HCT116 (cell line): ENCODE results near the gene UPF1.

Source experiments
- ATF3 ChIP-seq: IDR thresholded peaks from 2 replicates; pipeline ENCODE4 v1.6.1; 2012
- CTCF ChIP-seq, 3 experiments: fragments of 200-600 bp in 1 of 3; sonication (generic) in 1 of 3; IDR thresholded peaks in 2 of 3; conservative IDR thresholded peaks in 1 of 3; 2 replicates each; pipeline ENCODE4 v1.5.1; 2012 to 2017; ENCODE audit warnings: low read depth in 2 of 3, low read length in 2 of 3, antibody characterized with exemption in 1 of 3, borderline replicate concordance in 1 of 3, control low read depth in 1 of 3, mild to moderate bottlenecking in 1 of 3, mixed read lengths in 1 of 3, mixed run types in 1 of 3, moderate library complexity in 1 of 3; ENCODE audit not compliant: insufficient read depth in 1 of 3
- EGR1 ChIP-seq: IDR thresholded peaks from 2 replicates; pipeline ENCODE4 v1.6.1; 2012; ENCODE audit warnings: low read depth
- ELF1 ChIP-seq: IDR thresholded peaks from 2 replicates; pipeline ENCODE4 v1.6.1; 2012; ENCODE audit warnings: low read depth, borderline replicate concordance
- EZH2 ChIP-seq: fragments of 200-600 bp; sonication (generic); IDR thresholded peaks from 2 replicates; pipeline ENCODE4 v1.6.1; 2017; ENCODE audit warnings: antibody characterized with exemption, mixed run types
- JUND ChIP-seq: IDR thresholded peaks from 2 replicates; pipeline ENCODE4 v1.6.1; 2012
- MAX ChIP-seq: IDR thresholded peaks from 2 replicates; pipeline ENCODE4 v1.6.1; 2012
- POLR2A ChIP-seq: IDR thresholded peaks from 2 replicates; pipeline ENCODE4 v1.7.0; 2011; ENCODE audit warnings: borderline replicate concordance; ENCODE audit not compliant: insufficient read depth, insufficient read length; ENCODE audit errors: extremely low read depth
- POLR2AphosphoS5 ChIP-seq: IDR thresholded peaks from 2 replicates; pipeline ENCODE4 v1.6.1; 2011; ENCODE audit warnings: mild to moderate bottlenecking, low read depth, low read length, moderate library complexity
- RAD21 ChIP-seq: IDR thresholded peaks from 2 replicates; pipeline ENCODE4 v1.6.1; 2012; ENCODE audit warnings: low read depth, mild to moderate bottlenecking
- SIN3A ChIP-seq: IDR thresholded peaks from 2 replicates; pipeline ENCODE4 v1.6.1; 2012; ENCODE audit warnings: low read depth
- SP1 ChIP-seq: IDR thresholded peaks from 2 replicates; pipeline ENCODE4 v1.6.1; 2012; ENCODE audit warnings: low read depth

GRCh38 chr19:18789883-18790565, 41.7 kb upstream of the UPF1 start:
- no peak for TF ChIP-seq JUND
- no peak for TF ChIP-seq SIN3A
- no peak for TF ChIP-seq SP1
- TF ChIP-seq CTCF (IDR thresholded peaks at IDR 0.05 in 2 of 3, conservative IDR thresholded peaks at IDR 0.05 in 1 of 3; ENCODE audit: borderline replicate concordance in 1 of 3, insufficient read depth in 1 of 3, low read depth in 2 of 3, low read length in 2 of 3) = no peak
- no peak for TF ChIP-seq EZH2
- TF ChIP-seq MAX = no peak
- TF ChIP-seq POLR2AphosphoS5 = no peak
- no peak for TF ChIP-seq POLR2A
- no peak for TF ChIP-seq RAD21
- no peak for TF ChIP-seq ATF3
- TF ChIP-seq ELF1 = no peak
- no peak for TF ChIP-seq EGR1
